Activated CD8-positive, alpha-beta memory T cell treated with anti-CD3 and anti-CD28 coated beads for 36 hours (primary cell): ENCODE measurements around the gene NRCAM. TPM values are rescaled to one million over a fixed set of nuclear protein-coding genes. Genes with fewer than 3 reads are reported as not detected.

Experiments
- CTCF ChIA-PET: fragments of 350-600 bp; sonication (Branson Sonifier 250); formaldehyde crosslinking; loops from one replicate; lab custom pipeline; 2021; ENCODE audit warnings: antibody characterized with exemption; lab: Charles Lee
- POLR2A ChIA-PET: fragments of 350-600 bp; sonication (Branson Sonifier 250); formaldehyde crosslinking; loops from one replicate; lab custom pipeline; 2021; ENCODE audit warnings: antibody characterized with exemption; lab: Charles Lee
- total RNA-seq, 2 experiments: library from RNA; stranded (reverse); gene quantifications; one replicate each; pipeline ENCODE4 v1.2.3, GENCODE V29; 2021

NRCAM gene
- total RNA-seq, 2 experiments from 2014 or later = 0.21 to 0.34 TPM

DNA sequence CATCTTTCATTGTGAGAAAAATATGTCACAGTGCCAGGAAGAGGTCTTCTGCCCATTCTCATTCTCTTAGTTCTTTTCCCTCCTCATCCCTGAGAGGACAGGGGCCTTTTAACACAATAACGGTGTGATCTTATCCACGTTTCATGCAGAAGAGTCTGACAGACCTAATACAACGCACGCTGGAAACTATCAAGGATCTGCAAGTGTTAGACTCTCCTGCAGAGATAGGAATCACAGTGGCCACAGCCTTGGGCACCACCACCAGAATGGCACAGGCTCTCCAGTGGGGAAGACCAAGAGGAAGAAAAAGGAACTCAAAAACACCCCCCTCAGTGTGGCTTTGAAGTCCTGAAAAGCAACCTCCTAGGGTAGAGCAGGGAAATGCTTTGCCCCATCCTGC is 253.5 kb downstream of the NRCAM start:
- ChIA-PET CTCF (no interaction called here), POLR2A (no interaction called here)

DNA sequence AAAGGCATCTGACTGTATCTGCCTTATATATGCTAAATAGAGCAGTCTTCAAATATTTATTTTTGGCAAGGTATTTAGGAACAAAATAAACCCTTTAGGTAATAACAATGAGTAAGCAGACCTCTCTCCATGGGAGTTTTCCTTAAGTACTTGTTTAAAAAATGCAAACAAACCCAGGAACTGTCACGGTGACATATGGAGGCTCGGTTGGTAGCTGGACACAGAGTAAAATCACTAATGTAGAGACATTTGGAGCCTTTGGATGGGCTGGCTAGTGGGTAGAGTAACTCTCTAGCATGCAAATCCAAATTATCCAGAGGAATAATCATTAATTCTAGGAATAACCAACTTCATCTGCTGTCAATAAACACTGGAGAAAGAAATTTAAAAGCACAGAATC is 254.5 kb downstream of the NRCAM start:
- ChIA-PET CTCF (no interaction called here), POLR2A (no interaction called here)

DNA sequence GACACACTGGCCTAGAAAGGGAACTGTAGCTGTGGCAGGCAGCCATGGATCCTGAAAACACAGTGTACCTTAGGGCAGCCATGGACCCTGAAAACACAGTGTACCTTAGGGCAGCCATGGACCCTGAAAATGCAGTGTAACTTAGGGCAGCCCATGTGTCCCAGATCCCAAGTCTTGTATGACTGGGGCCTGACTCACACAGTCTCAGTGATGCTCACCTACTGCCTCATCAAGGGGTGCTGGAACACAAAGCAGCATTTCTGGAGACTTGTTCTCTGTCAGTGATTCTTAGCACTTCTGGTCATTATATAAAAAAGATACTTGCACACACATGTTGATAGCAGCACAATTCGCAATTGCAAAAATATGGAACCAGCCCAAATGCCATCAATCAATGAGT is 255.9 kb downstream of the NRCAM start:
- ChIA-PET CTCF (no interaction called here), POLR2A (no interaction called here)

DNA sequence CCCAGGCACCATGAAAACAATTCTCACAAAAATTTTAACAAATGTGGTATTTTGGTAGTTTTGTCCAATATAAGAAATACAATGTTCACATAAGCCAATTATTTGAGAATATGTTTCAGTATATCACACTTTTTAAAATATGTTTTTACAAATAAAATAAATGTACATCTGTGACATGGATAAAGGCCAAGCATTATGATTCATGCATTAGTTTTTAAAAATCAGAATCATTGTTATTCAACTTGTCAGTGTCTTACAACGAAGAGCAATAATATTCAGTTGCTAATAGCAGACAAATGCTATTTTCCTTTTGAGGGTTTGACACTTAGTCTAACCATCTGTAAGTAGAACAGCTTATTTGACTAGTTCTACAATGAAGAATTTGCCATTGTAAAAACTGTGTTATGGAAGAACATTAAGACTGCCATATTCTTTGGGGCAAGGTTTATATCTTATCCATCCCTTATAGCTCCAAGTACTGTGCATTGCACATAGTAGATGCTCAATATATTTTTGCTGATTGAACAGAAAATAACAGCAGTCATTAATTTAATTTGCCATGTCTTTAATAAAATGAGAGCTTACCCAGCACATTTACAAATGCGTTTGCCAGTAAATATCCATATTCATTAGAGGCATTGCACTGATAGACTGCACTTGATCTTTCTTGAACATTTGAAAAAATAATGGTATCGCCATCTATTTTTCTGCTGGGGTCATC is 258.7 kb downstream of the NRCAM start:
- ChIA-PET POLR2A (no interaction called here), CTCF (no interaction called here)

DNA sequence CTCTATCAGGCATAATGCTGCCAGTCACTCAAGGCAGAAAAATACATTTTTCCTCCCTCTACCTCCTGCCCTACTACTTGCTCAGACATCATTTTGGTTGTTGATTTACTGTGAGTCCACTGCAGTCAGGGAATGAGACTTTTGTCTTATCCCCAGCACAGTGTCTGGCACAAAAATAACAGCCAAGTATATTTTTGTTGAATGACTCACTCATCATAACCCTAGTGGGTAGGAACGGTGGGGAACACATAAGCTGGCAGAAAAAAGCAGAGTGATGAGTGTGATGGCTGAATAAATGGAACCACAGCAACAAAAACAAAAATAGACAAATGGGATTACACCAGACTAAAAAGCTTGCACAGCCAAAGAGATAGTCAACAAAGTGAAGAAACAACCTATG is 260.2 kb downstream of the NRCAM start:
- POLR2A ChIA-PET = no interaction called here
- CTCF ChIA-PET = no interaction called here

DNA sequence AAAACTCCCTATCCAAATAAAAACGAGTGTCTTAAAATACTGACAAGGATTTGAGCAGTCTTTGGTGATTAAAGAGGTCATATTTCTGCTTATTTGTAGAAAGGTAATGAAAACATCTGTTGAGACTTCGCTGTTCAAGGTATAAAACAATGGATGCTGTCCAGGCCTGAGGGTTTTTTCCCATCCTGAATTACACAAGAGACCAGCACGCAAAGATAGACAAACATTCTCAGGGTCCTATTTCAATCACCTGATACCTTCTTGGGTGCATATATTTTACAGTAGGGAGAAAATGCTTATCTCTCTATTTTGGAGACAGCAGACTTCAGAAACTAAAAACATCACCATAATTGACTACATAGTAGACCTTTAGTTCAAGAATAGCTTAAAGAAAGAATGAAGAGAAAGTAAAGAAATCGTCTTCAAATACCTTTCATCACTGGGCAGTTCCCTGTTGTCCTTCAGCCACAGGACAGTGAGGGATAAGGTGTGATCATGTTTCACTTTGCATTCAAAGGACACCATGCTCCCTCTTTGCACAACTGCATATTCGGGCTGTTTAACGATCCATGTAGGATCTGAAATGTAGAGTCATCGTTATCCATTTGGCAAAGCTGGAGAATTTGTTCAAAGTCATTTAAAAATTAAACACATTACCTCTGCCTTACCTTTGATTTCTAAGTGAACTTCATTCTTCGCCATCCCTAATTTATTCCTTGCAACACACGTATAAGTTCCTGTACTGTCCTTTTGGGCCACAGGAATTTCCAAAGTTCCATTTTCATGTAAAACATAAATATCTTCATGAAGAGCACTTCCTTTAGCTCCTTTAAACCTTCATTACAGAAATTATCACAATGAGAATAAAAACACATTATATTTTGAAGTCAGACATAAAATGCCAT is 262.4 kb downstream of the NRCAM start:
- CTCF ChIA-PET = no interaction called here
- POLR2A ChIA-PET = no interaction called here

DNA sequence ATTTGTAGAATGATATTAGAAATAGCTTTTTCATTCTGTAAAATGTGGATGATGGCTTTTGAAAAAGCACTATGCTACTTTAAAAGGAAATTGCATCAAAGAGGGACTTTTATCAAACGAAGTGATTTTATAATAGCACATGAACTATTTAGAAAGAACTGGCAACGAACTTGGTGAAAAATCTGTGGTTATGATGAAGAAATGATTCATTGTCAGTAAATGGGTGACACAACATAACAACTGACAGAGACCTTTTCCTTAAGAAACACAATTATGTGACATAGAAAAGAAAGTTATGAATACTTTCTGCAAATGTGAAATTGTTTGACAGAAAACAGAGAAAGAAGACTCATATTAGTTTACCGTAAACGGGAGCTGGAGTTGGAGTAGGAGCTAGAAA is 265.3 kb downstream of the NRCAM start:
- CTCF ChIA-PET = no interaction called here
- POLR2A ChIA-PET = no interaction called here

DNA sequence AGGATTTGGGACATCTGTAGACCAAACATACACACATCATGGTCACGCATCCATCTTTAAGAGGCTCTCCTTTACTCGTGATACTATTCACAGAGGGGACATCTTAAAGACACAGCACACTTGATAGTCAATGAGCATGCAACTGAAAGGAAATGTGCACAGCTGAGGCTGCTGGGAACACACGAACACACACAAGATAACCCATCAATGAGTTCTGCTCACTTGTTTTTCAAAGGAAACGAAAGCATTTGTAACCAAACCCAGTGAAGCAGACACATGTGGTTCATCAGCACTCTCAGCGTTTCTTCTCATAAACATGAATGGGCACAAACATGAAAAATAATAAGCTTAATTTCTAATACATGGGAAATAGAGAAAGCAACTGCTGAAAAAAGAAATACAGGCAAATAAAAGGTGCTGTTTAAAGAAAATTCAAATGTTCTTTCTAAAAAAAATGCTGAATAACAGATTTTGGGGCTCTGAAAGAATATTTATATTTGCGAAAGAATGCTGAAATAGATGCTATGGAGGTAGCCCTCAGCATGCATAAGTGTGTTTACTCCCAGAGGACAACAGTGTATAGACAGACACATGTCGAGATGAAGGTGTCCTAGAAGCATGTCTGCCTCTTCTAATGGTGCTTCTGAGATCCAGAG is 266.4 kb downstream of the NRCAM start:
- CTCF ChIA-PET = no interaction called here
- POLR2A ChIA-PET = no interaction called here

DNA sequence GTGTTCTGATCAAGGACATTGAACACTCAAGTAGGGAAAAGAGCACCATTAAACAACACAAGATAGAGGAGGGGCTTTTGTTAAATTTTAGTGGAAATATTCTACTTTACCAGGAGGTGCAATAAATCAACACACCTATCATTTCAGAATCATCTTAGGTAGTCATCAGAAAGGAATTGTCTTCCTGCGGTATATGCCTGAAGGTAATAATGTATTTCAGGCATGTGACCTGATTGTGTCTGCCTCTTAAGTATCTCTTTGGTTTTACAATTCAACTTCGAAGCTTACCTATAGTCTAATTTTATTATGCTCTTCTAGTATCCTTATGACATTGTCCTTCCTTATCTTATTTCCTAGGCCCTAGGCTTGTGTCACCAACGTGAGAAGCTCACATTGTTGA is 267.5 kb downstream of the NRCAM start:
- POLR2A ChIA-PET = no interaction called here
- CTCF ChIA-PET = no interaction called here

DNA sequence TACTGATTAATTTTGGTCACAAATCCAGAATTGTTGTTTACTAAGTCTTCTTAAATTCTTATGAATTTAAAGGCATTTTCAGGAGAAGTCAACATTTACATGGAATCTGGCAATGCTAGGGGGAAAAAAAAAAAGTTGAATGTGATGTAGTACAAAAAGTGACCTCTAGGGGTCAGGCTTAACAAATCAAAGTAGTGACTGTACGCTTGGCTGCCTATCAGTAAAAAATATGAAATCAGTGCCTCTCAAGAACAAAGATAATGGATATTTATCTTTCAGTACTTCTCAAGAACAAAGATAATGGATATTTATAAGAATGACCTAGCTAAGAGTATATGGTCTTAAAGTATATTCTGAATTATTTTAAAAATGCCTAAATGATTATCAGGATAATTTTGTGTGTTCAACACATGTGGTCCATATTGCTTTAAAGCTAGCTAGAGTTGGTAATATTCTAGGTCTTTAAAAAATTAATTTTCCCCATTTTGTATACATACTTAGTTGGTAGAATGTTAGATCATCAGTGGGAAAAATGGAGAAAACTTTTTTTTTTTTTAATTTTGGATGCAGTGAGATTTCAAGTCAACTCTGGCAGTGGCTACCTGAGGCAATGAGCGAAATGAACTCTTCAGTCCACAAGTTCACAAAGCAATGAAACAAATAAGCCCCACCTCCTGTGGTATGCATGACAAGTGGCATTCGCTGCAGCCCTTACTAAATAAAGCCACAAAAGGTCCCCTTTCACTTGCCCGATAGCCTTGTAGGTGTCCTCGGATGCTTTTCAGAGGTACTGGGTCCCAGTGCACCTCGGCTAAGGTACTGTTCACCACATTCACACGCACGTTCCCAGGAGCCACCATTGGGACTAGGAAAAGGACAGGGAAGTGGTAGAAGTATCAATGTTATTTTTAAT is 274.9 kb downstream of the NRCAM start:
- ChIA-PET CTCF (interaction anchor here (0.7 to 0.8 kb wide), 2 partner anchors 316 to 947 kb away, joined by 3 to 6 read pairs; no protein-coding TSS in a partner anchor), POLR2A (no interaction called here)

DNA sequence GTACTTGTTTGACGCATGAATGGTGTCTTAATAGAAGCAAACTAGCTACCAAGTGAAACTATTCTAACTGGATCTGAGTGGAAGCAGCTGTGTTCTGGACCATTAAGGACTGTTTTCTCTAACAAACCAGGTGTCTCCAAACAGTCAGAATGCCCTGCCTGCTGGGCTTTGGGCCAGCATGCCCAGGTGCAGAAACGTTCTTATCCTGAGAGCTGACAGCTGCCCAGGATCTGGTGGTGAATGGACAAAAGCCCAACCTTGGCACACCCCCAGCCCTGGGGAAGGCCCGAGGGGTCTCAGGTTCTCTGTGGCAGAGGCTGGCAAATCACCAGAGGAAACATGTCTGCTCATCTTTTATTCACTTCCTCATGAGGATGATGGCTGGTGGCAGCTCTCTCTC is 277.8 kb downstream of the NRCAM start:
- CTCF ChIA-PET = interaction anchor here (1.9 kb wide), 1 partner anchor 319 kb away, joined by 5 read pairs; no protein-coding TSS in a partner anchor
- POLR2A ChIA-PET = no interaction called here

DNA sequence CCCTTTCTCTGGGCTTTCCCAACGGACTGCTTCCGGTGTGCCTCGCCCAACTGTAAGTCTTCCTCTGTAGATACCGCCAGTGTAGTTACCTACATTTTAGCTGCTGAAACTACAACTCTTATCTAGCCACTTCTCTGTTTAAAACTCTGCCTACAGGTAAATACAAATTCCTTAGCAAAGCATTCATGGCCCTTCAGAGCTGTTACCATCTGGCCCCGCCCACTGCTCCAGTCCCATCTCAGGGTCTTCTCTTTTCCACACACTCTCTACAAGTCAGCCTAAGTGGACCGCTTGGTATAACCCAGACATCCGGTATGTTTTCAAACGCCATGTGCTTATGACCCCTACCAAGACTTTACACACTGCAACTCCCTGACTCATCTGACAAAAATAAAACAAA is 285.1 kb downstream of the NRCAM start:
- ChIA-PET POLR2A (no interaction called here), CTCF (no interaction called here)

DNA sequence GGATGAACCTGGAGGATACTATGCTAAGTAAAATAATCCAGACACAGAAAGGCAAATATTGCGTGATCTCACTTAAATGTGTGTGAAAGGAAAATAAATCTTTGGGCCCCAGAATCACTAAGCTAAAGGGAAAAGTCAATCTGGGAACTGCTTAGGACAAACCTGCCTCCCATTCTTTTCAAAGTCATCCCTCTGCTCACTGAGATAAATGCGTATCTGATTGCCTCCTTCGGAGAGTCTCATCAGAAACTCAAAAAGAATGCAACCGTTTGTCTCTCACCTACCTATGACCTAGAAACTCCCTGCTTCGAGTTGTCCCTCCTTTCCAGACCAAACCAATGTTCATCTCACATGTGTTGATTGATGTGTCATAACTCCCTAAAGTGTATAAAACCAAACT is 286.0 kb downstream of the NRCAM start:
- ChIA-PET CTCF (no interaction called here), POLR2A (no interaction called here)

DNA sequence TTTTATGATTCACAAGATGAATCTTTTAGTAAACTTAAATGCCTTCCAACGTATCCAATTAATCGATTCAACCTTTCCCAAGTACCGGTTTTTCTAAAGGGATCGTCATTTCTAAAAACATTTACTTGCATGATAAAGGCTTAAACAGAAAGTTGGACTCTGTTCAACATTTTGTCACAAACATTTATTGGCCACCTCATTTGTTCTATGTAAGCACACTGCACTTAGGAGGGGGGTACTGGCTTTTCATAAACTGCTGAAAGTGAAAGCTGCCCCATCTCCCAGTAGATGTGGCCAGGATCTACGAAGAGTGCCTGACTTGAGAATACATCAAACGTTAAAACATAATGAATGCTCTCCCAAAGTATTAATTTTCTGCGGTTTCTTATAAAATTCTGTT is 288.8 kb downstream of the NRCAM start:
- POLR2A ChIA-PET = no interaction called here
- CTCF ChIA-PET = no interaction called here

DNA sequence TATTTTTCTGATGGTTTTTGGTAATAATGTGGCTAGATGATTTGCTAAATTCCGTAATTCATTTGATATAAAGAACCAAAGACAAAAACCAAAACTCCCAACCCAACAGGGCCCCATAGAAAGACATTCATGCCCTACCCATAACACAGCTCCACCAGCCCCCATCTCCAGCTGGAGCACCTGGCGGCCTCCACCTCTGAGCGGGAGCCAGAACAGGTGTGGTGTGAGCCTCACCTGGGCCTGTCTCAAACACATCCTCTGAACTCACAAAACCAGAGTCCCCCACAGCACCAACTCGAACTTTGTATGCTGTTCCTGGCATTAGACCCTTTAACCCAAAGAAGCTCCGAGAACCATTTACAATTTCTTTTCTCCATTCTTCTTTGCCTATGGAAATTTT is 289.5 kb downstream of the NRCAM start:
- ChIA-PET POLR2A (no interaction called here), CTCF (no interaction called here)

DNA sequence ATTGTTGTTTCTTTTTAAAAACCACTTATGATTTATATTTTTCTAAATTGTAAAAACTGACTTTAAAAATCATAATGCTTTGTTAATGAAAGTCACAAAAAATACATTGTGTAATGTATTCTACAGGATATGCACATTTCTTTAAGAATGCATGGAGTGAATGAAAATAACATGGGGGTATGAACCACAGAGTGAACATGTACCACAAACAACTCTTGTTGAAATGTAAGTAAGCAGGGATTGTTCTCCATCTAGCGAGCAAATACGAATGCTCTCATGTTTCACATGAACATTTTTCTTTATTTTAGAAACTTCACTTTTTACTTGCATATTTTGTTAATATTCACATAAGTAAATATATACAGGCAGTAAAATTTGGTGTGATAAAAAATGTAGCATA is 290.5 kb downstream of the NRCAM start:
- POLR2A ChIA-PET = no interaction called here
- CTCF ChIA-PET = no interaction called here

DNA sequence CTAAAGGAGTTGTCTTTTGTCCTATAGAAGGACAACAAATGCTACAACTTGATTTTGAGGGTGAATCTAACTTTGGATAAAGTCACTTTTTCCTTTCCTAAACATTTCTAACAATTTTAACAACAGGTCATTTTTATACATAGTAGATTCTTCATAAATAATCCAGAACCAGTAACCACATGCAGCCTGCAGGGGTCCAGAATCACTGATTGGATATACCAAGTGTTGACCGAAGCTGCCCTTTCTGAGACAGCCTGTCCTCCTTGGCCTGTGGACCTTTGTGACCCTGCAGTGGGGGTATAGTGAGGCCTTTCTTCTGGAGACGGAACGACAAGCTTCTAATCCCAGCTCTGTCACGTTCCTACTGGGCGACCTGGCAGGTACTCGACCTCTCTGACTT is 291.3 kb downstream of the NRCAM start:
- ChIA-PET CTCF (no interaction called here), POLR2A (no interaction called here)

DNA sequence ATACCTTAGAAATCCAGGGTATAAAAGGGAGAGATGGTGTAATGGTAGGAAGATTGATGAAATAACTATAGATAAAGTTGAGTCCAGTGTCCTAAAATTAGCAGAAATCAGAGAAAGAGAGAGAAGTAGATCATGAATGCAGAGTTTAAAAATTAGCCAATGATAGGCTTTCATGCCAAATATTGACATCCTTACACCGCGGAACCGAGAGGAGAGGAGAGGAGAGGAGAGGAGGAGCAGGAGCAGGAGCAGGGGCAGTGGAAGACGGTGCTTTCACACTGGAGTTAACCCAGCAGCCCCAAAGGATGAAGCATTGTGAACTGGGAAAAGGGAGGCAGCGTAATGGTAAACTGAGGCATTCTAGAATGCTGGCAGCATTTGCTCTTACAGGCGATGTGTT is 291.9 kb downstream of the NRCAM start:
- POLR2A ChIA-PET = no interaction called here
- CTCF ChIA-PET = no interaction called here

DNA sequence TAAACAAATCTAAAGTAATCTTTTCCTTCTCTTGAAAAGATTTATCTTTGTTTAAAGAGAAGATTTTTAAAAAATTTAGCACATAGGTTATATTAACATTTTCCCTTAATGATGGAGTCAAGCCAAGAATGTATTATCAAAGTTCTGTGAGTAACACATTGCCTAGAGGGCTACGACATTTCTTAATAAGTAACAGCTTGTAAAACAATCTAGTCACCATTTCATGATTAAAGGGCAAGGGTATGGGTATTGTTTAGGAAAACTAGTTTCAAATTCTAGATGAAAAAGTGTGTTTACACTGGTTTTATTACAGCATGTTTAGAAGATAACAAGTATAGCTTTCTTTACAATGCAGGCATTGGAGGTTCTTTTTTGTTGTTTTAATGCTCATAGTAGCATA is 297.5 kb downstream of the NRCAM start:
- ChIA-PET POLR2A (no interaction called here), CTCF (no interaction called here)
